ENCODE data around the gene PUM2. TPM values are rescaled to one million over a fixed set of nuclear protein-coding genes. Genes with fewer than 3 reads are reported as not detected.

The PUM2 gene
- total RNA-seq, 4 donors from 2014 or later = 29.3 to 81.4 (median 48.2) TPM

GRCh38 chr2:20212459-20212870 lies 138.2 kb downstream of the PUM2 start:
- WGBS, 2 donors = 31 to 40% methylated on average over 6 of the region's 11 CpGs
- H3K36me3 ChIP-seq = no peaks in the 10 kb centered on the region
- H3K4me1 ChIP-seq = peaks cover 54 to 100% (median 78%) of the 10 kb centered on the region in 3 donors
- no peak for DNase-seq
- peak overlapping the region; percentile 91 to 97 (median 94) for H3K27ac ChIP-seq
- intact Hi-C loops (cut with DNase I) = no loop called here
- H3K27me3 ChIP-seq = no peaks in the 10 kb centered on the region
- TF ChIP-seq POLR2A (IDR thresholded peaks at IDR 0.05) (peak in 1 of 4 donors; percentile 18), CTCF (IDR thresholded peaks at IDR 0.05) (no peak)
- peak overlapping the region; percentile 6 to 44 (median 32) for H3K4me3 ChIP-seq
- H3K9me3 ChIP-seq = no peaks in the 10 kb centered on the region

- no peak for TF ChIP-seq CTCF (IDR thresholded peaks at IDR 0.05)
- no peak for TF ChIP-seq POLR2A (IDR thresholded peaks at IDR 0.05)
- peaks cover 0 to 3% (median 0%) of the 10 kb centered on the region in 3 donors for H3K36me3 ChIP-seq
- H3K27me3 ChIP-seq = no peaks in the 10 kb centered on the region
- peak overlapping the region in 2 of 4 donors; percentile 35 to 44 for H3K4me3 ChIP-seq
- DNase-seq = no peak
- peak overlapping the region; percentile 91 to 97 (median 94) for H3K27ac ChIP-seq
- peaks cover 54 to 100% (median 83%) of the 10 kb centered on the region in 3 donors for H3K4me1 ChIP-seq
- H3K9me3 ChIP-seq = no peaks in the 10 kb centered on the region
- 33 to 38% methylated on average over 3 to 5 of the region's 14 CpGs for WGBS, 2 donors
- intact Hi-C loops (cut with DNase I) = no loop called here
These were observed 138.7 kb downstream of the PUM2 start for GRCh38 chr2:20211860-20212458.

GRCh38 chr2:20211420-20211819 lies 139.2 kb downstream of the PUM2 start:
- Histone ChIP-seq H3K4me1 (peaks cover 52 to 100% (median 82%) of the 10 kb centered on the region in 3 donors), H3K36me3 (peaks cover 0 to 9% (median 0%) of the 10 kb centered on the region in 3 donors), H3K27ac (peak overlapping the region; percentile 91 to 97 (median 94)), H3K27me3 (no peaks in the 10 kb centered on the region), H3K9me3 (no peaks in the 10 kb centered on the region), H3K4me3 (no peak overlapping the region)
- DNase-seq = no peak
- 87% methylated on average over 6 of the region's 12 CpGs; no CpG with 5 or more reads in 1 of the 2 donors for WGBS, 2 donors
- TF ChIP-seq CTCF (IDR thresholded peaks at IDR 0.05) (no peak), POLR2A (IDR thresholded peaks at IDR 0.05) (no peak)
- intact Hi-C loops (cut with DNase I) = no loop called here

GRCh38 chr2:20210462-20210861 lies 140.2 kb downstream of the PUM2 start:
- 73% methylated on average over 5 of the region's 8 CpGs; no CpG with 5 or more reads in 1 of the 2 donors for WGBS, 2 donors
- no peak overlapping the region for H3K4me3 ChIP-seq
- peaks cover 45 to 100% (median 82%) of the 10 kb centered on the region in 3 donors for H3K4me1 ChIP-seq
- intact Hi-C loops (cut with DNase I) = no loop called here
- TF ChIP-seq POLR2A (IDR thresholded peaks at IDR 0.05) (no peak), CTCF (IDR thresholded peaks at IDR 0.05) (no peak)
- H3K27ac ChIP-seq = peak overlapping the region; percentile 91 to 97 (median 94)
- no peak for DNase-seq
- no peaks in the 10 kb centered on the region for H3K9me3 ChIP-seq
- H3K36me3 ChIP-seq = peaks cover 0 to 10% (median 0%) of the 10 kb centered on the region in 3 donors
- H3K27me3 ChIP-seq = no peaks in the 10 kb centered on the region

GRCh38 chr2:20209373-20210109 lies 141.1 kb downstream of the PUM2 start:
- intact Hi-C loops (cut with DNase I) = no loop called here
- Histone ChIP-seq H3K4me1 (peaks cover 42 to 100% (median 78%) of the 10 kb centered on the region in 3 donors), H3K9me3 (no peaks in the 10 kb centered on the region), H3K27me3 (no peaks in the 10 kb centered on the region), H3K4me3 (no peak overlapping the region), H3K36me3 (peaks cover 0 to 19% (median 9%) of the 10 kb centered on the region in 3 donors), H3K27ac (peak overlapping the region; percentile 91 to 97 (median 94))
- whole genome bisulfite sequencing, 2 donors = 71% methylated on average over 11 of the region's 21 CpGs; no CpG with 5 or more reads in 1 of the 2 donors
- DNase-seq = no peak
- TF ChIP-seq CTCF (IDR thresholded peaks at IDR 0.05) (no peak), POLR2A (IDR thresholded peaks at IDR 0.05) (peak in 1 of 4 donors; percentile 49)

All from esophagus squamous epithelium (tissue), 5 donors.